ENCODE measurements around the gene HMGXB4.
A peak's percentile ranks its signal among the peaks of the same experiment; 100 is the strongest.

HMGXB4 gene

GRCh38 chr22:35326854-35327562, 69.7 kb downstream of the HMGXB4 start:
- no peak overlapping the region for H3K4me3 ChIP-seq (ENCODE audit: low read depth, low read length)
- TF ChIP-seq, protein P1, sequence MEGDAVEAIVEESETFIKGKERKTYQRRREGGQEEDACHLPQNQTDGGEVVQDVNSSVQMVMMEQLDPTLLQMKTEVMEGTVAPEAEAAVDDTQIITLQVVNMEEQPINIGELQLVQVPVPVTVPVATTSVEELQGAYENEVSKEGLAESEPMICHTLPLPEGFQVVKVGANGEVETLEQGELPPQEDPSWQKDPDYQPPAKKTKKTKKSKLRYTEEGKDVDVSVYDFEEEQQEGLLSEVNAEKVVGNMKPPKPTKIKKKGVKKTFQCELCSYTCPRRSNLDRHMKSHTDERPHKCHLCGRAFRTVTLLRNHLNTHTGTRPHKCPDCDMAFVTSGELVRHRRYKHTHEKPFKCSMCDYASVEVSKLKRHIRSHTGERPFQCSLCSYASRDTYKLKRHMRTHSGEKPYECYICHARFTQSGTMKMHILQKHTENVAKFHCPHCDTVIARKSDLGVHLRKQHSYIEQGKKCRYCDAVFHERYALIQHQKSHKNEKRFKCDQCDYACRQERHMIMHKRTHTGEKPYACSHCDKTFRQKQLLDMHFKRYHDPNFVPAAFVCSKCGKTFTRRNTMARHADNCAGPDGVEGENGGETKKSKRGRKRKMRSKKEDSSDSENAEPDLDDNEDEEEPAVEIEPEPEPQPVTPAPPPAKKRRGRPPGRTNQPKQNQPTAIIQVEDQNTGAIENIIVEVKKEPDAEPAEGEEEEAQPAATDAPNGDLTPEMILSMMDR (conservative IDR thresholded peaks at IDR 0.05; ENCODE audit: low read depth, low read length) = no peak
- DNase-seq (ENCODE audit: low read depth) = no peak

GRCh38 chr22:35327690-35328471, 70.6 kb downstream of the HMGXB4 start:
- TF ChIP-seq, protein P1 (conservative IDR thresholded peaks at IDR 0.05; ENCODE audit: low read depth, low read length) = no peak
- no peak overlapping the region for H3K4me3 ChIP-seq (ENCODE audit: low read depth, low read length)
- DNase-seq (ENCODE audit: low read depth) = no peak

GRCh38 chr22:35328472-35328885, 71.2 kb downstream of the HMGXB4 start:
- H3K4me3 ChIP-seq (ENCODE audit: low read depth, low read length) = no peak overlapping the region
- DNase-seq (ENCODE audit: low read depth) = no peak
- TF ChIP-seq, protein P1 (conservative IDR thresholded peaks at IDR 0.05; ENCODE audit: low read depth, low read length) = no peak

GRCh38 chr22:35329114-35329847, 72.0 kb downstream of the HMGXB4 start:
- H3K4me3 ChIP-seq (ENCODE audit: low read depth, low read length) = no peak overlapping the region
- TF ChIP-seq, protein P1 (conservative IDR thresholded peaks at IDR 0.05; ENCODE audit: low read depth, low read length) = no peak
- DNase-seq (ENCODE audit: low read depth) = no peak

DNA sequence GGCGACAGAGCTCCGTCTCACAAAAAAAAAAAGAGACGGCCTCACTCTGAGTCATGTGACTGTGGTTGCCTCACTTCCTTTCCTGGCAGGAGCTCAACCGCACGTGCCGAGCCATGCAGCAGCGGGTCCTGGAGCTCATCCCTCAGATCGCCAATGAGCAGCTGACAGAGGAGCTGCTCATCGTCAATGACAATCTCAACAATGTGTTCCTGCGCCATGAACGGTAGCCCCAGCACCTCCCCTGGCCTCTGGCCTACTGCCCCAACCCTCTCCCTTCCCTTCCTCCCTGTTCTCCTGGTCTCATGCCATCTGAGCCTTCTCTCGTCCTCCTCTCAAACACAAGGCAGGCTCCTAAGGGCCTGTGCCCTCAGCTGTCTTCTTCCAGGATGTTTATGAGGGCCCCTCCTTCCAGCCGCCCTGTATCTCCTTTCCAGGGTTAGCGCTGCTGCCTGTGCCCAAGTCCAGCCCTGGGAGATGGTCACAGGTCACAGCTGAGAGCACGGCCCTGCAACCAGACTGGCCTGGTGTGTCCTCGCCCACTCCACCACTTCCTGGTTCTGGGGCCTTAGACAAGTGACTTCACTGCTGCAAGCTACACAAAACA, 73.1 kb downstream of the HMGXB4 start:
- no peak overlapping the region for H3K4me3 ChIP-seq (ENCODE audit: low read depth, low read length)
- peak; percentile 87 for DNase-seq (ENCODE audit: low read depth)
- TF ChIP-seq, protein P1 (conservative IDR thresholded peaks at IDR 0.05; ENCODE audit: low read depth, low read length) = no peak

- H3K4me3 ChIP-seq (ENCODE audit: low read depth, low read length) = no peak overlapping the region
- TF ChIP-seq, protein P1 (conservative IDR thresholded peaks at IDR 0.05; ENCODE audit: low read depth, low read length) = no peak
- DNase-seq (ENCODE audit: low read depth) = no peak
Observed at GRCh38 chr22:35332278-35332677, 75.0 kb downstream of the HMGXB4 start.
